ENCODE data around the gene RPL10A. TPM values are rescaled to one million over a fixed set of nuclear protein-coding genes. Genes with fewer than 3 reads are reported as not detected.

Gene RPL10A
- total and polyA plus RNA-seq, 5 donors = 608 to 717 (median 617) TPM

- Histone ChIP-seq H3K4me1 (ENCODE audit: control insufficient read depth, insufficient read depth, low read length) (peaks cover 4% of the 10 kb centered on the region), H3K4me3 (ENCODE audit: low read length) (no peak overlapping the region), H3K9me3 (ENCODE audit: control insufficient read depth, low read length) (no peaks in the 10 kb centered on the region), H3K27me3 (ENCODE audit: control insufficient read depth, insufficient read depth) (no peaks in the 10 kb centered on the region), H3K27ac (ENCODE audit: low read length) (no peak overlapping the region)
- intact Hi-C loops (cut with DNase I) = no loop called here
- ATAC-seq = no peak
- WGBS = 97% methylated on average over 2 of the region's 2 CpGs
- peak in 1 of 3 donors; percentile 10 for DNase-seq
Measured at GRCh38 chr6:35501784-35502183, 33.6 kb downstream of the RPL10A start.

GRCh38 chr6:35503534-35503933, 35.3 kb downstream of the RPL10A start:
- Histone ChIP-seq H3K4me1 (ENCODE audit: control insufficient read depth, insufficient read depth, low read length) (no peaks in the 10 kb centered on the region), H3K27me3 (ENCODE audit: control insufficient read depth, insufficient read depth) (no peaks in the 10 kb centered on the region), H3K9me3 (ENCODE audit: control insufficient read depth, low read length) (no peaks in the 10 kb centered on the region), H3K27ac (ENCODE audit: low read length) (no peak overlapping the region), H3K4me3 (ENCODE audit: low read length) (no peak overlapping the region)
- intact Hi-C loops (cut with DNase I) = no loop called here
- DNase-seq (peak in 1 of 3 donors; percentile 22), ATAC-seq (no peak)
- WGBS = 55% methylated on average over 15 of the region's 15 CpGs

DNA sequence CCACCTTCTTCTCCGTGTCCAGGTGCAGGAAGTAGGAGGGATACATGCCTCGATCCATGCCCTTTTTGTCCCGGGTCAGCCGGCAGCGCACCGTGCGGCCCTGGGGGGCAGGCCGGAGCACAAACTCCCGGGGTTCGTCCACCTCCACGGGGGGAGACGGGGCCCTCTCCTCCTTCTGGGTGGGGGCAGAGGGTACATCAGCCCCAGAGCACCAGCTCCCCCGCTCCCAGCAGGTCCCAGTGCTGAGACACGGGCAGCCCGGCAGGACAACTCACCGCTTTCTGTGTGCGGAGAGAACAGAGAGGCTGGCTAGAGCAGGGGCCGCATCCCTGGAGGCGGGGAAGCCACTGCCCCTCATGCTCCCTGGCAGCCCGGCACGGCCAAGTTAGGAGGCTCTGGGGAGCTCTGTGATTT, 37.8 kb downstream of the RPL10A start:
- H3K9me3 ChIP-seq (ENCODE audit: control insufficient read depth, low read length) = no peaks in the 10 kb centered on the region
- 50% methylated on average over 21 of the region's 21 CpGs for WGBS
- H3K27me3 ChIP-seq (ENCODE audit: control insufficient read depth, insufficient read depth) = no peaks in the 10 kb centered on the region
- no peak overlapping the region for H3K4me3 ChIP-seq (ENCODE audit: low read length)
- H3K4me1 ChIP-seq (ENCODE audit: control insufficient read depth, insufficient read depth, low read length) = no peaks in the 10 kb centered on the region
- intact Hi-C loops (cut with DNase I) = no loop called here
- H3K27ac ChIP-seq (ENCODE audit: low read length) = no peak overlapping the region
- ATAC-seq (peak; percentile 5 to 6), DNase-seq (no peak)

DNA sequence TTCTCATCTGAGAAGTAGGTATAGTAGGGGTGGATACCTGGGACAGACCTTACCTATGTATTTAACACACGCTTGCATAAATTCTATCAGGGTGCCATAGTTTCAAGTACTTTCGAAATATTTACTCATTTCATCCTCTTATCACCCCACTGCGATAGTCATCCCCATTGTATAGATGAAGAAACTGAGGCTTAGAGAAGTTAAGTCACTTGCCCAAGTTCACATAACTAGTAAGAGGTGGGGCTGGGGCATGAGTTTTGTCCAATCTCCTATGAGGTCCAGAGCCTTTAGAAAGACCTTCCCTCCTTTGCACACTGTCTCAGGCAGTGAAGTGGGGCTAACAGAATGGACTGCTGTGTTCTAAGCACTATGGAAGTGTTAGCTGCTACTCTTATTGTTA, 38.3 kb downstream of the RPL10A start:
- intact Hi-C loops (cut with DNase I) = no loop called here
- Histone ChIP-seq H3K4me1 (ENCODE audit: control insufficient read depth, insufficient read depth, low read length) (no peaks in the 10 kb centered on the region), H3K9me3 (ENCODE audit: control insufficient read depth, low read length) (no peaks in the 10 kb centered on the region), H3K4me3 (ENCODE audit: low read length) (no peak overlapping the region), H3K27me3 (ENCODE audit: control insufficient read depth, insufficient read depth) (no peaks in the 10 kb centered on the region), H3K27ac (ENCODE audit: low read length) (no peak overlapping the region)
- 94% methylated on average over 3 of the region's 3 CpGs for WGBS
- ATAC-seq = no peak
- no peak for DNase-seq

- H3K4me1 ChIP-seq (ENCODE audit: control insufficient read depth, insufficient read depth, low read length) = no peaks in the 10 kb centered on the region
- ATAC-seq (no peak), DNase-seq (no peak)
- no peaks in the 10 kb centered on the region for H3K27me3 ChIP-seq (ENCODE audit: control insufficient read depth, insufficient read depth)
- intact Hi-C loops (cut with DNase I) = no loop called here
- WGBS = 89% methylated on average over 2 of the region's 2 CpGs
- no peak overlapping the region for H3K27ac ChIP-seq (ENCODE audit: low read length)
- no peak overlapping the region for H3K4me3 ChIP-seq (ENCODE audit: low read length)
- H3K9me3 ChIP-seq (ENCODE audit: control insufficient read depth, low read length) = no peaks in the 10 kb centered on the region
Measured at GRCh38 chr6:35507221-35507620, 39.0 kb downstream of the RPL10A start.

DNA sequence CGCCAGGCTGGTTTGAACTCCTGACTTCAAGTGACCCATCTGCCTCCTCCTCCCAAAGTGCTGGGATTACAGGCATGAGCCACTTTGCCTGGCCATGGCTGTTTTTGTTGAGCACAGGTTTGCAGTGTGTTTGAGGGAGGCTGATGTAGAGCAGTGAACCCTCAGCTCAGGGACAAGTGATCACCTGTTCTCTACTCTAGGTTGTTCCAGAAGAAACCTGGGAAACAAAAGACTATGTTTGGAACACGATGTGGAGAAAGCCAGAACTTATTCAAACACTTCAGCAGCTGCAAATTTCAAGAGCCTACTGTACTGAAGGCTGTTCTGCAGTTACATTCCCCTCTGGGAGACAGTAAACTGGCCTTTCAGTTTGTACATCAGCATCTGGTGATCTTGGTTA, 39.8 kb downstream of the RPL10A start:
- ATAC-seq (no peak), DNase-seq (no peak)
- intact Hi-C loops (cut with DNase I) = no loop called here
- no peaks in the 10 kb centered on the region for H3K4me1 ChIP-seq (ENCODE audit: control insufficient read depth, insufficient read depth, low read length)
- H3K27me3 ChIP-seq (ENCODE audit: control insufficient read depth, insufficient read depth) = no peaks in the 10 kb centered on the region
- H3K9me3 ChIP-seq (ENCODE audit: control insufficient read depth, low read length) = no peaks in the 10 kb centered on the region
- no peak overlapping the region for H3K4me3 ChIP-seq (ENCODE audit: low read length)
- no peak overlapping the region for H3K27ac ChIP-seq (ENCODE audit: low read length)
- 82% methylated on average over 2 of the region's 2 CpGs for WGBS

DNA sequence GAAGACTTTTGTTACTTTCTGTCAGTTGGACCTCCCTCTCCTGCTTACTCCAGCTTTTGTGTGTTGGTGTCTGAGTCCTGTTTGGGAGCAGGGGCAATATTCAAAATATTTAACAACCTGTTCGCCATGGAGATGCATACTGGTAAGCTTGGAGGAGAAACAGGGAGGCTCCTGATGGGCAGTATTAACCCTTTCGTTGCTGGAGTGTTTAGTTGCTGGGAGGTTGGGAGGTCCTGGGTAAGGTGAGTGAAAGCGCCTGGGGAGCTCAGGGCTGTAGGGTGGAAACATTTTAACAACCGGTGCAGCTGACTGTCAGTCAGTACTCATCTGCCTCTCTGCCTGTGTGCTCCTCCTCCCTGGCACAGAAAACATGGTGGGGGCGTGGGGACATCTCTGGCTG, 40.3 kb downstream of the RPL10A start:
- Histone ChIP-seq H3K4me3 (ENCODE audit: low read length) (no peak overlapping the region), H3K4me1 (ENCODE audit: control insufficient read depth, insufficient read depth, low read length) (no peaks in the 10 kb centered on the region), H3K27ac (ENCODE audit: low read length) (no peak overlapping the region), H3K9me3 (ENCODE audit: control insufficient read depth, low read length) (no peaks in the 10 kb centered on the region), H3K27me3 (ENCODE audit: control insufficient read depth, insufficient read depth) (no peaks in the 10 kb centered on the region)
- DNase-seq (no peak), ATAC-seq (no peak)
- WGBS = 56% methylated on average over 5 of the region's 5 CpGs
- intact Hi-C loops (cut with DNase I) = no loop called here

DNA sequence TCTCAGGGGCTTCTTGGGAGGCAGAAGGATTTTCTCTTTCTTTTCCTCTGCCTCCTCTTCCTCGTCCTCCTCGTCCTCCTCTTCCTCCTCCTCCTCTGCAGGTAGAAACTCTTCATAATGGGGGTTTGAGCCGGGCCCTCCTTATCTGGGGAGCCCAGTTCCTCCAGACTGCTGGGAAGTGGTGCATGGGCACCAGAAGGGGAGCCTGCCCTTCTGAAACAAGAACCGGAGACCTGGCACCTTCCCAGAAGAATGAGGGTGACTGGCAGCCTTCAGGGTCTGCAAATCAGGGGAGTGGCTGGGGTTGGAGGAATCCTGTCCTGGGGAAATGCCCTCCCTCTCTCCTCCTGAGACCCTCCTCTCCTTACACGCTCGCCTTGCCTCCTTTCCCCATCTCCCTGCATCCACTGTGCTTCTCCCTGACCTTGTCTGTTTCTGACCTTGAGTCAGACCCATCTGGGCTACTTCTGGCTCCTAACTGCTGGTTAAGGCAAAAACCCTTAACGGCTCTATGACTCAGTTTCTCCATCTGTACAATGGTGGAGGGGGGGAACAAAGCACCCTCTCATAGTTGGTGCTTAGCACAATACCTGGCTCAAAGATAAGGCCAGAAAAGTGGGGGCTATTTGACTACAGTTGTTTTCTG, 42.8 kb downstream of the RPL10A start:
- Histone ChIP-seq H3K9me3 (ENCODE audit: control insufficient read depth, low read length) (no peaks in the 10 kb centered on the region), H3K27ac (ENCODE audit: low read length) (no peak overlapping the region), H3K4me1 (ENCODE audit: control insufficient read depth, insufficient read depth, low read length) (no peaks in the 10 kb centered on the region), H3K4me3 (ENCODE audit: low read length) (no peak overlapping the region), H3K27me3 (ENCODE audit: control insufficient read depth, insufficient read depth) (no peaks in the 10 kb centered on the region)
- 70% methylated on average over 7 of the region's 7 CpGs for WGBS
- DNase-seq = no peak
- no peak for ATAC-seq
- intact Hi-C loops (cut with DNase I) = no loop called here

DNA sequence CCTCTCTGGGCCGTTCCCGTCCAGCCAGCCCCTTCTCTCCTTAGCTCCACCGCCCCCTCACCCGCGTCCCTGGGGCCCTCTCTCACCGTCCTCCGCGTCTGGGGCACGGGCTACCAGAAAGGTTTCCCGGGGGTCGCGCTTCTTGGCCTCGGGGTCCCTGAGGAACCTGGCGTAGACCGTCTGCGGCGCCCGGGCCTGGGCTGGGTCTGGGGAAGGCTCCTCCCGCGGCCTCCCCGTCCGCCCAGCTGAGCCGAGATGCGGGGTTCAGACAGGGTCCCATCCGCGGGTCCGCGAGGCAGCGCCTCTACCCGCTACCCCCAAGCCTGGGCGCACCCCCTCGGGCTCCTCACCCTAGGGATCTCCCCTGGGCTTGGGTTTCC, 43.4 kb downstream of the RPL10A start:
- no peaks in the 10 kb centered on the region for H3K9me3 ChIP-seq (ENCODE audit: control insufficient read depth, low read length)
- peak overlapping the region; percentile 43 for H3K4me3 ChIP-seq (ENCODE audit: low read length)
- no peak for DNase-seq
- H3K27me3 ChIP-seq (ENCODE audit: control insufficient read depth, insufficient read depth) = no peaks in the 10 kb centered on the region
- intact Hi-C loops (cut with DNase I) = no loop called here
- ATAC-seq = peak; percentile 23 to 36
- H3K4me1 ChIP-seq (ENCODE audit: control insufficient read depth, insufficient read depth, low read length) = no peaks in the 10 kb centered on the region
- 13% methylated on average over 32 of the region's 32 CpGs for WGBS
- H3K27ac ChIP-seq (ENCODE audit: low read length) = no peak overlapping the region

GRCh38 chr6:35512006-35512405, 43.8 kb downstream of the RPL10A start:
- intact Hi-C loops (cut with DNase I) = no loop called here
- Histone ChIP-seq H3K9me3 (ENCODE audit: control insufficient read depth, low read length) (no peaks in the 10 kb centered on the region), H3K27ac (ENCODE audit: low read length) (no peak overlapping the region), H3K4me3 (ENCODE audit: low read length) (peak overlapping the region; percentile 43), H3K4me1 (ENCODE audit: control insufficient read depth, insufficient read depth, low read length) (no peaks in the 10 kb centered on the region), H3K27me3 (ENCODE audit: control insufficient read depth, insufficient read depth) (no peaks in the 10 kb centered on the region)
- peak; percentile 18 to 44 for ATAC-seq
- no peak for DNase-seq
- 4% methylated on average over 26 of the region's 26 CpGs for WGBS

GRCh38 chr6:35512740-35513139, 44.5 kb downstream of the RPL10A start, which contains the start of gene TULP1:
TULP1 (minus strand) TSS chr6:35512896; CDS start chr6:35512858, 38 bp downstream.
- ATAC-seq (no peak), DNase-seq (no peak)
- Histone ChIP-seq H3K27ac (ENCODE audit: low read length) (no peak within 1 kb of the TSS), H3K27me3 (ENCODE audit: control insufficient read depth, insufficient read depth) (no peaks in the 10 kb centered on the region), H3K9me3 (ENCODE audit: control insufficient read depth, low read length) (no peaks in the 10 kb centered on the region), H3K4me1 (ENCODE audit: control insufficient read depth, insufficient read depth, low read length) (no peaks in the 10 kb centered on the region), H3K4me3 (ENCODE audit: low read length) (peak within 1 kb of the TSS; percentile 43)
- 85% methylated on average over 10 of the region's 10 CpGs for WGBS
- intact Hi-C loops (cut with DNase I) = no loop called here

DNA sequence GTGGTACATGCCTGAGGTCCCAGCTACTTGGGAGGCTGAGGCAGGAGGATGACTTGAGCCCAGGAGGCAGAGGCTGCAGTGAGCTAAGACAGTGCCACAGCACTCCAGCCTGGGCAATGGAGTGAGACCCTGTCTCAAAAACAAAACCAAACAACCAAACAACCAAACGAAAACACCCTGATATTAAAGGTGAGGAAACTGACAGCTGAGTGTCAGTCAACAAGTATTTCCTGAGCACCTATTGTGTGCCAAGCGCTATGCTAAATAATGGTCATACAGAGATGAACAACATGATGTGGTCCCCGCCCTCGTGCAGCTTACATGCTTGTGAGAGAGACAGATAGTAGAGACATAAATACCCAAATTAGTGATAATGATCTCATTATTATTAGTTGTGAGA, 46.4 kb downstream of the RPL10A start:
- no peaks in the 10 kb centered on the region for H3K4me1 ChIP-seq (ENCODE audit: control insufficient read depth, insufficient read depth, low read length)
- DNase-seq (no peak), ATAC-seq (no peak)
- no peak overlapping the region for H3K27ac ChIP-seq (ENCODE audit: low read length)
- intact Hi-C loops (cut with DNase I) = no loop called here
- WGBS = 83% methylated on average over 4 of the region's 4 CpGs
- no peaks in the 10 kb centered on the region for H3K27me3 ChIP-seq (ENCODE audit: control insufficient read depth, insufficient read depth)
- no peak overlapping the region for H3K4me3 ChIP-seq (ENCODE audit: low read length)
- no peaks in the 10 kb centered on the region for H3K9me3 ChIP-seq (ENCODE audit: control insufficient read depth, low read length)
